ENCODE results near the gene NEXN. TPM values are rescaled to one million over a fixed set of nuclear protein-coding genes. Genes with fewer than 3 reads are reported as not detected.
A peak's percentile ranks its signal among the peaks of the same experiment; 100 is the strongest.

Gene NEXN
- total and polyA plus RNA-seq, 7 experiments from 2014 or later = 0.33 to 2.6 (median 0.78) TPM

DNA sequence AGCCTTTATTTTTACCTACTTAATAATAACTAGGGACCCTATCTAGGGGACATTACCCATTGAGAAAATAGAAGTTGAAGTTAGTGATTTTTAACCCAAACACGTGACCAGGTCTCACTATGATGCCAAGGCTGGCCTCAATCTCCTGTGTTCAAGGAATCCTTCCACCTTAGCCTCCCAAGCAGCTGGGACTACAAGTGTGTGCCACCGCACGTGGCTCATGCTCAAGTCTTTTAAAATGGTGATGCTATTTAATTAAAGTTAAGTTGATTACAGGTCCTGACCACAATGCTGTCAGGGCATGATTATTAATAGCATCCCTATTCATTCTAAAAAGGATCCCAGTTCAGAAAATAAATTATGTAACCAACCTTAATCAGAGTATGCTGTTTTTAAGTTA lies 65.5 kb downstream of the NEXN start:
- no peak for DNase-seq
- no peaks in the 10 kb centered on the region for H3K9me3 ChIP-seq (ENCODE audit: control insufficient read depth in 2 of 3, low read length in 3 of 3)
- Mint-ChIP-seq H3K4me1 (peaks cover 7 to 27% (median 16%) of the 10 kb centered on the region in 7 donors), H3K27ac (no peak overlapping the region), H3K36me3 (peaks cover 5 to 42% (median 28%) of the 10 kb centered on the region in 5 donors), H3K4me3 (no peak overlapping the region), H3K27me3 (no peaks in the 10 kb centered on the region), H3K9me3 (no peaks in the 10 kb centered on the region)
- ATAC-seq = no peak
- H3K27ac ChIP-seq (ENCODE audit: low read depth, low read length) = no peak overlapping the region
- intact Hi-C loops (cut with micrococcal nuclease) = no loop called here
- ChIA-PET POLR2A (no interaction called here), CTCF (no interaction called here)
- peaks cover 22 to 78% (median 43%) of the 10 kb centered on the region in 3 experiments for H3K36me3 ChIP-seq (ENCODE audit: control insufficient read depth in 2 of 3, insufficient read depth in 3 of 3, low read length in 3 of 3)
- no peaks in the 10 kb centered on the region for H3K4me1 ChIP-seq (ENCODE audit: control insufficient read depth in 2 of 2, insufficient read depth in 2 of 2, low read length in 2 of 2)
- no peaks in the 10 kb centered on the region for H3K27me3 ChIP-seq (ENCODE audit: control insufficient read depth in 2 of 2, insufficient read depth in 2 of 2, low read length in 2 of 2)
- no peak overlapping the region for H3K4me3 ChIP-seq (ENCODE audit: low read length)

DNA sequence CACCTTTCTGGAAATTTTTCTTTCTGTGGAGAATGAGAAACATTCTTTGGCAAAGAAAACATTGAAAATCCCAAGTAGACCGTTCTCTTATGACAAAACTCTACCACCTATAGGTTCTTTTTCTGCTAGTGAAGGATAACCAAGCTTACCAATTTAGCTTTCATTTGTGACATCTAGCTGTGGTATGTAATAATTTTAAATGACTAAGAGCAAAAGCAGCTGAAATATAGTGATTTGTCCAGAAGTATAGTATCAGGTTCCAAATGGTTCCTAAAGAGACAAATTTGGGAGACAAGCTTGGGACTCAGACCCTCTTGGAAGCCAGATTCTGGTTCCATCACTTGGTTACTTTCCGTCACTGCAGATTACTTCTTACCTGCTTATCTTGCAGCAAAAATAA lies 66.1 kb downstream of the NEXN start:
- peaks cover 7 to 44% (median 30%) of the 10 kb centered on the region in 5 donors for H3K36me3 Mint-ChIP-seq
- intact Hi-C loops (cut with micrococcal nuclease) = no loop called here
- no peak overlapping the region for H3K4me3 Mint-ChIP-seq
- Histone ChIP-seq H3K9me3 (ENCODE audit: control insufficient read depth in 2 of 3, low read length in 3 of 3) (no peaks in the 10 kb centered on the region), H3K27me3 (ENCODE audit: control insufficient read depth in 2 of 2, insufficient read depth in 2 of 2, low read length in 2 of 2) (no peaks in the 10 kb centered on the region), H3K4me3 (ENCODE audit: low read length) (no peak overlapping the region), H3K4me1 (ENCODE audit: control insufficient read depth in 2 of 2, insufficient read depth in 2 of 2, low read length in 2 of 2) (no peaks in the 10 kb centered on the region), H3K36me3 (ENCODE audit: control insufficient read depth in 2 of 3, insufficient read depth in 3 of 3, low read length in 3 of 3) (peaks cover 22 to 76% (median 46%) of the 10 kb centered on the region in 3 experiments), H3K27ac (ENCODE audit: low read depth, low read length) (no peak overlapping the region)
- H3K27me3 Mint-ChIP-seq = no peaks in the 10 kb centered on the region
- peaks cover 8 to 27% (median 17%) of the 10 kb centered on the region in 7 donors for H3K4me1 Mint-ChIP-seq
- H3K27ac Mint-ChIP-seq = peak overlapping the region in 1 of 9 donors; percentile 14
- ChIA-PET CTCF (interaction anchor here (1.1 to 1.2 kb wide), 2 partner anchors 20 to 47 kb away, joined by 3 to 4 read pairs; no protein-coding TSS in a partner anchor), POLR2A (interaction anchor here (1.5 kb wide), 1 partner anchor 24 kb away, joined by 4 read pairs; the partner anchor contains the start of gene FUBP1)
- ATAC-seq (no peak), DNase-seq (no peak)
- no peaks in the 10 kb centered on the region for H3K9me3 Mint-ChIP-seq

GRCh38 chr1:77955709-77956108 lies 67.3 kb downstream of the NEXN start:
- H3K27ac ChIP-seq (ENCODE audit: low read depth, low read length) = no peak overlapping the region
- ChIA-PET POLR2A (interaction anchor here (0.6 to 1.8 kb wide), 4 partner anchors 11 to 23 kb away, joined by 3 to 5 read pairs (median 4); partner anchors contain the start of gene FUBP1), CTCF (interaction anchor here (1.1 to 1.2 kb wide), 2 partner anchors 18 to 46 kb away, joined by 3 to 4 read pairs; no protein-coding TSS in a partner anchor)
- Mint-ChIP-seq H3K9me3 (no peaks in the 10 kb centered on the region), H3K4me3 (no peak overlapping the region), H3K27me3 (no peaks in the 10 kb centered on the region), H3K27ac (no peak overlapping the region), H3K4me1 (peaks cover 8 to 31% (median 20%) of the 10 kb centered on the region in 7 donors), H3K36me3 (peaks cover 8 to 55% (median 34%) of the 10 kb centered on the region in 5 donors)
- no peak overlapping the region for H3K4me3 ChIP-seq (ENCODE audit: low read length)
- H3K4me1 ChIP-seq (ENCODE audit: control insufficient read depth in 2 of 2, insufficient read depth in 2 of 2, low read length in 2 of 2) = no peaks in the 10 kb centered on the region
- ATAC-seq (no peak), DNase-seq (no peak)
- H3K9me3 ChIP-seq (ENCODE audit: control insufficient read depth in 2 of 3, low read length in 3 of 3) = no peaks in the 10 kb centered on the region
- intact Hi-C loops (cut with micrococcal nuclease) = no loop called here
- peaks cover 31 to 80% (median 58%) of the 10 kb centered on the region in 3 experiments for H3K36me3 ChIP-seq (ENCODE audit: control insufficient read depth in 2 of 3, insufficient read depth in 3 of 3, low read length in 3 of 3)
- no peaks in the 10 kb centered on the region for H3K27me3 ChIP-seq (ENCODE audit: control insufficient read depth in 2 of 2, insufficient read depth in 2 of 2, low read length in 2 of 2)

DNA sequence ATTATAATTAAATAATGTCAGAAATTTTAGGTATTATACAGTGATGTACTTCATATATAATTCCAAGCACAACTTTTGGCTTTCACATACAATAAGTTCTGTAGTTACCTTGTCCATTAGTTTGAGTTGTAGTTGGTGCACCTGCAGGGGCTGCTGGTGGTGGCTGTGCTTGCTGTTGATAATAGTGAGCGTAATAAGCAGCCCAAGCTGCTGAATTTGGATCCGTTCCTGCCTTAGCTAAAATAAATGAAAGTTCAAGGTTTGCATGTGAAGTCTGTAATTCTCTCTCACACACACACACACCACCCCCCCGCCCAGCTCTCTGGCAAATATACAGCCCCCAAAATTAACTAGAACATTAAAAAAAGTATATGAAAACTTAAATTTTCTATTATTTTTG lies 68.0 kb downstream of the NEXN start:
- DNase-seq (no peak), ATAC-seq (no peak)
- no peaks in the 10 kb centered on the region for H3K9me3 Mint-ChIP-seq
- H3K27ac ChIP-seq (ENCODE audit: low read depth, low read length) = no peak overlapping the region
- no peak overlapping the region for H3K27ac Mint-ChIP-seq
- H3K36me3 ChIP-seq (ENCODE audit: control insufficient read depth in 2 of 3, insufficient read depth in 3 of 3, low read length in 3 of 3) = peaks cover 34 to 82% (median 66%) of the 10 kb centered on the region in 3 experiments
- H3K4me3 ChIP-seq (ENCODE audit: low read length) = no peak overlapping the region
- CTCF ChIA-PET = no interaction called here
- H3K4me1 ChIP-seq (ENCODE audit: control insufficient read depth in 2 of 2, insufficient read depth in 2 of 2, low read length in 2 of 2) = no peaks in the 10 kb centered on the region
- no peak overlapping the region for H3K4me3 Mint-ChIP-seq
- intact Hi-C loops (cut with micrococcal nuclease) = no loop called here
- no peaks in the 10 kb centered on the region for H3K27me3 ChIP-seq (ENCODE audit: control insufficient read depth in 2 of 2, insufficient read depth in 2 of 2, low read length in 2 of 2)
- H3K4me1 Mint-ChIP-seq = peaks cover 6 to 32% (median 21%) of the 10 kb centered on the region in 7 donors
- POLR2A ChIA-PET = interaction anchor here (1.1 to 1.8 kb wide), 2 partner anchors 13 to 21 kb away, joined by 3 to 5 read pairs; no protein-coding TSS in a partner anchor
- H3K27me3 Mint-ChIP-seq = no peaks in the 10 kb centered on the region
- peaks cover 12 to 59% (median 37%) of the 10 kb centered on the region in 5 donors for H3K36me3 Mint-ChIP-seq
- no peaks in the 10 kb centered on the region for H3K9me3 ChIP-seq (ENCODE audit: control insufficient read depth in 2 of 3, low read length in 3 of 3)

- intact Hi-C loops (cut with micrococcal nuclease) = no loop called here
- CTCF ChIA-PET = no interaction called here
- H3K4me3 Mint-ChIP-seq = peak overlapping the region in 1 of 10 donors; percentile 3
Measured at GRCh38 chr1:77958391-77958790, 70.0 kb downstream of the NEXN start.

GRCh38 chr1:77958850-77959249 lies 70.4 kb downstream of the NEXN start:
- H3K4me1 Mint-ChIP-seq = peaks cover 10 to 39% (median 25%) of the 10 kb centered on the region in 7 donors
- DNase-seq (no peak), ATAC-seq (no peak)
- no peak overlapping the region for H3K27ac ChIP-seq (ENCODE audit: low read depth, low read length)
- intact Hi-C loops (cut with micrococcal nuclease) = no loop called here
- no peaks in the 10 kb centered on the region for H3K27me3 ChIP-seq (ENCODE audit: control insufficient read depth in 2 of 2, insufficient read depth in 2 of 2, low read length in 2 of 2)
- H3K9me3 ChIP-seq (ENCODE audit: control insufficient read depth in 2 of 3, low read length in 3 of 3) = no peaks in the 10 kb centered on the region
- peak overlapping the region in 4 of 9 donors; percentile 19 to 79 (median 50) for H3K27ac Mint-ChIP-seq
- no peaks in the 10 kb centered on the region for H3K9me3 Mint-ChIP-seq
- ChIA-PET POLR2A (no interaction called here), CTCF (no interaction called here)
- no peaks in the 10 kb centered on the region for H3K4me1 ChIP-seq (ENCODE audit: control insufficient read depth in 2 of 2, insufficient read depth in 2 of 2, low read length in 2 of 2)
- H3K4me3 Mint-ChIP-seq = peak overlapping the region in 1 of 10 donors; percentile 3
- no peaks in the 10 kb centered on the region for H3K27me3 Mint-ChIP-seq
- H3K4me3 ChIP-seq (ENCODE audit: low read length) = no peak overlapping the region
- peaks cover 24 to 62% (median 42%) of the 10 kb centered on the region in 5 donors for H3K36me3 Mint-ChIP-seq
- peaks cover 48 to 89% (median 84%) of the 10 kb centered on the region in 3 experiments for H3K36me3 ChIP-seq (ENCODE audit: control insufficient read depth in 2 of 3, insufficient read depth in 3 of 3, low read length in 3 of 3)

More at GRCh38 chr1:77958391-77958790, 70.0 kb downstream of the NEXN start:
- Histone ChIP-seq H3K27me3 (ENCODE audit: control insufficient read depth in 2 of 2, insufficient read depth in 2 of 2, low read length in 2 of 2) (no peaks in the 10 kb centered on the region), H3K36me3 (ENCODE audit: control insufficient read depth in 2 of 3, insufficient read depth in 3 of 3, low read length in 3 of 3) (peaks cover 44 to 88% (median 83%) of the 10 kb centered on the region in 3 experiments), H3K4me3 (ENCODE audit: low read length) (no peak overlapping the region), H3K27ac (ENCODE audit: low read depth, low read length) (no peak overlapping the region), H3K4me1 (ENCODE audit: control insufficient read depth in 2 of 2, insufficient read depth in 2 of 2, low read length in 2 of 2) (no peaks in the 10 kb centered on the region), H3K9me3 (ENCODE audit: control insufficient read depth in 2 of 3, low read length in 3 of 3) (no peaks in the 10 kb centered on the region)
- ATAC-seq (no peak), DNase-seq (no peak)
- Mint-ChIP-seq H3K4me1 (peaks cover 10 to 36% (median 25%) of the 10 kb centered on the region in 7 donors), H3K27me3 (no peaks in the 10 kb centered on the region), H3K27ac (peak overlapping the region in 3 of 9 donors; percentile 19 to 73 (median 27)), H3K9me3 (no peaks in the 10 kb centered on the region), H3K36me3 (peaks cover 24 to 61% (median 39%) of the 10 kb centered on the region in 5 donors)
- POLR2A ChIA-PET = no interaction called here

GRCh38 chr1:77961392-77961791 lies 73.0 kb downstream of the NEXN start:
- H3K27ac Mint-ChIP-seq = peak overlapping the region in 4 of 9 donors; percentile 1 to 28 (median 12)
- H3K9me3 ChIP-seq (ENCODE audit: control insufficient read depth in 2 of 3, low read length in 3 of 3) = no peaks in the 10 kb centered on the region
- ATAC-seq (no peak), DNase-seq (no peak)
- peaks cover 27 to 71% (median 51%) of the 10 kb centered on the region in 5 donors for H3K36me3 Mint-ChIP-seq
- ChIA-PET CTCF (no interaction called here), POLR2A (no interaction called here)
- no peaks in the 10 kb centered on the region for H3K27me3 ChIP-seq (ENCODE audit: control insufficient read depth in 2 of 2, insufficient read depth in 2 of 2, low read length in 2 of 2)
- no peak overlapping the region for H3K4me3 ChIP-seq (ENCODE audit: low read length)
- intact Hi-C loops (cut with micrococcal nuclease) = no loop called here
- peaks cover 62 to 91% (median 79%) of the 10 kb centered on the region in 3 experiments for H3K36me3 ChIP-seq (ENCODE audit: control insufficient read depth in 2 of 3, insufficient read depth in 3 of 3, low read length in 3 of 3)
- peaks cover 0 to 2% (median 0%) of the 10 kb centered on the region in 11 donors for H3K9me3 Mint-ChIP-seq
- no peak overlapping the region for H3K27ac ChIP-seq (ENCODE audit: low read depth, low read length)
- no peaks in the 10 kb centered on the region for H3K27me3 Mint-ChIP-seq
- no peak overlapping the region for H3K4me3 Mint-ChIP-seq
- peaks cover 0 to under 1% of the 10 kb centered on the region in 2 donors for H3K4me1 ChIP-seq (ENCODE audit: control insufficient read depth in 2 of 2, insufficient read depth in 2 of 2, low read length in 2 of 2)
- peaks cover 17 to 45% (median 29%) of the 10 kb centered on the region in 7 donors for H3K4me1 Mint-ChIP-seq

Measured in naive thymus-derived CD4-positive, alpha-beta T cell (primary cell).